ENCODE measurements around the gene CCDC88C. TPM values are rescaled to one million over a fixed set of nuclear protein-coding genes. Genes with fewer than 3 reads are reported as not detected.
A peak's percentile ranks its signal among the peaks of the same experiment; 100 is the strongest.

CCDC88C gene
- total RNA-seq, 2 donors from 2014 or later, result 4.0 to 4.4 TPM

DNA sequence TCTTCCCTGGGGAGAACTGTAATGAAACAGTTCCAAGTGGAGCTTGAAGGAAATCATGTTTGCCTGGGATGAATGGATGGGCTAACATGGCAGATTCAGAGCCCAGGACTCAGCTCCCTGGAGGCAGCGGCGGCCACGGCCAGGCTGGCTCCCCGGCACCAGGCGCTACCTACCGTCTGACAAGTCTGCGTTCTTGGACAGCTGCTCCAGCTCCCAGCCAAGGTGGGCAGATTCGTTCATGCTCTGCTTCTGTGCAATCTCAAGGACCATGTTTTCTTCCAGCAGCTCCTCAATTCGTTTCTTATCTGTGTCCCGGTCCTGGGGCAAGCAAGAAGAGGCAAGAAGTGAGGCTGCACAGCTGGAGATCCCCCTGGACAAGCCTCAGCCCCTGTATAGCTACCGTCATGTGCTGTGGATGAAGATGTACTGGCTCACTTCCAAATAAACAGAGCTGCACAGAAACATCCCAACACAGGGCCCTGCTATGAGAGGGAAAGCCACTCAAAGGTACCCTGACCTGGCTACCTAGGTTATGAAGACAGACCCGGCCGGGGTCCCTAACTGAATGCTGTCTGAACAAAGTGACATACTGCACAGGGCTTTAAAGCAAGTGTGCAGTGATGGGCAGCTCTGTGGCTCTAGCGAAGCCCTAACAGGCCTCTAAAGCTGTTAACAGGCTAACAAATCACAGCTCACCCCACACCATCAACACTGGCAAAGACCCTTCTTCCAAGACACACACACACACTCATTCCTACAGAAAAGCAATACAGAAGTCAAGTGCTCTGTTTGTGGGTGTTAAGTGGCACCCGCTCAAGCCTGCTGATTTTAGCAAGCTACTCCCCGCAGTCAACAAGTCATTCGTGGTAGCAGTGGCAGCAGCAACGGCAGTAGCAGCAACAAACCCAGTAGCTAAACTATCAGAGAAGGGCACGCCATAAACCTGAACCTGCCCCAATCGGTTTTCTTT, 92.7 kb downstream of the CCDC88C start:
- H3K4me1 ChIP-seq, result peaks cover 0 to 31% of the 10 kb centered on the region in 2 donors
- peak overlapping the region; percentile 57 to 77 for H3K27ac ChIP-seq
- H3K9me3 ChIP-seq, result no peaks in the 10 kb centered on the region
- H3K36me3 ChIP-seq, result no peaks in the 10 kb centered on the region
- no peaks in the 10 kb centered on the region for H3K27me3 ChIP-seq
- TF ChIP-seq, protein P1, sequence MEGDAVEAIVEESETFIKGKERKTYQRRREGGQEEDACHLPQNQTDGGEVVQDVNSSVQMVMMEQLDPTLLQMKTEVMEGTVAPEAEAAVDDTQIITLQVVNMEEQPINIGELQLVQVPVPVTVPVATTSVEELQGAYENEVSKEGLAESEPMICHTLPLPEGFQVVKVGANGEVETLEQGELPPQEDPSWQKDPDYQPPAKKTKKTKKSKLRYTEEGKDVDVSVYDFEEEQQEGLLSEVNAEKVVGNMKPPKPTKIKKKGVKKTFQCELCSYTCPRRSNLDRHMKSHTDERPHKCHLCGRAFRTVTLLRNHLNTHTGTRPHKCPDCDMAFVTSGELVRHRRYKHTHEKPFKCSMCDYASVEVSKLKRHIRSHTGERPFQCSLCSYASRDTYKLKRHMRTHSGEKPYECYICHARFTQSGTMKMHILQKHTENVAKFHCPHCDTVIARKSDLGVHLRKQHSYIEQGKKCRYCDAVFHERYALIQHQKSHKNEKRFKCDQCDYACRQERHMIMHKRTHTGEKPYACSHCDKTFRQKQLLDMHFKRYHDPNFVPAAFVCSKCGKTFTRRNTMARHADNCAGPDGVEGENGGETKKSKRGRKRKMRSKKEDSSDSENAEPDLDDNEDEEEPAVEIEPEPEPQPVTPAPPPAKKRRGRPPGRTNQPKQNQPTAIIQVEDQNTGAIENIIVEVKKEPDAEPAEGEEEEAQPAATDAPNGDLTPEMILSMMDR (IDR thresholded peaks at IDR 0.05), result no peak
- H3K4me3 ChIP-seq, result peak overlapping the region in 1 of 2 donors; percentile 47
- DNase-seq (ENCODE audit: low spot score), result no peak

DNA sequence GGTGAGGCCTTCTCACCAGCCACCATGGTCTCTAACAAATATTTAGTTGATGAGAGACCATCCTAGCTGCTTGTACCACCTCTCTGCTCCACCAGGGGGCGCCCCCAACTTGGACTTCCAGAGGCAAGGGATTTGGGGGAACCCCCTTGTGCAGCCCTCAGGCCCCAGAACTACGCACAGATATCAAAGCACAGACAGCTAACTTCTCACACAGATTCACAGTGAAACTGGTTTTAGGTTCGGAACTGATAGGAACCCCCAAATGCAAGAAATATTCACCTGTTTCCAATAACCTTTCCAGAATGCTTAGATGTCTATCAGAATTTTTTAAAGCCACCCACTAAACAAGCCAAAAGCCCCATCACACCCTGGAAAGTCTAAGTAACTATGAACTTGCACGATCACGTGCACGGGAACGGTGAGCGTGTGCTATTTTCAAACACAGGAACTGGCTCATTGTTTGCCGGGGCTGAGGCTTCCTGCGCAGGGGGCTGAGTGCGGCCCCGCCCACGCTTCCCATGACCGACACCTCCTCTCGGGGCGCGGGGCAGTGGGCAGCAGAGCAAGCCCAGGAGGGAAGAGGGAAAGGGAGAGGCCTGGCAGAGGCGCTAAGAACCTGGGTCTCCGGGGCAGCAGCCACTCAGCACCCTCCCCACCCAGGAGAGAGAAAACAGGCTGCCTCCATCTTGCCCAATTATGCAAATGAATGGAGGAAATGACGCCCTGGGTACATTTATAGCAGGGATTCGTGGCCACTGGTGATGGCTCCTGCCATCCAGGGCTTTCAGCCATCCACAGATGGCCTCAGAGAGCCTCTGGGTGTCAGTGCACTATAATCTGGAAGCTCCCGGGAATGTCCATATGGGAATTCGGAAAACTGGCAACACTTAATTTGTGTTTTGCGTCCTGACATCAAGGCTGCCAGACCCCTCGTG, 93.7 kb downstream of the CCDC88C start:
- H3K9me3 ChIP-seq, result no peaks in the 10 kb centered on the region

DNA sequence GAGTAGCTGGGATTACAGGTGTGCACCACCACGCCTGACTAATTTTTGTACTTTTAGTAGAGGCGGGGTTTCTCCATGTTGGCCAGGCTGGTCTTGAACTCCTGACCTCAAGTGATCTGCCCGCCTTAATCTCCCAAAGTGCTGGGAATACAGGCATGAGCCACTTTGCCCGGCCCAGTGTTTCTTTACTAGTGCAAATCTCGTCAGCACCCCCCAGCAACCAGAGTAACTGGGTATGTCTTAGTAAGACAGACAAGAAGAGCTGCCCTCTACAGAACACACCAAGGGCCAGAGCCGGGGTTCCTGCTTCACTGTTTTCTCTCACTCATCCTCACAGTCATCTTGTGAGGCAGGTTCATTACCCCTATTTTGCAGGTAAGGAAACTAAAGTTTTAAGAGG, 94.6 kb downstream of the CCDC88C start:
- H3K27ac ChIP-seq, result peak overlapping the region; percentile 57 to 77
- H3K36me3 ChIP-seq, result no peaks in the 10 kb centered on the region
- H3K27me3 ChIP-seq, result no peaks in the 10 kb centered on the region
- peaks cover 0 to 33% of the 10 kb centered on the region in 2 donors for H3K4me1 ChIP-seq
- no peak overlapping the region for H3K4me3 ChIP-seq
- DNase-seq (ENCODE audit: low spot score), result no peak
- H3K9me3 ChIP-seq, result no peaks in the 10 kb centered on the region
- TF ChIP-seq, protein P1 (IDR thresholded peaks at IDR 0.05), result no peak

More for the DNA sequence above, 93.7 kb downstream of the CCDC88C start:
- peaks cover 0 to 29% of the 10 kb centered on the region in 2 donors for H3K4me1 ChIP-seq
- H3K27ac ChIP-seq, result peak overlapping the region; percentile 57 to 77
- no peaks in the 10 kb centered on the region for H3K27me3 ChIP-seq
- TF ChIP-seq, protein P1 (IDR thresholded peaks at IDR 0.05), result peak; percentile 92 to 95
- peak overlapping the region; percentile 27 to 47 for H3K4me3 ChIP-seq
- peak; percentile 94 for DNase-seq (ENCODE audit: low spot score)
- H3K36me3 ChIP-seq, result no peaks in the 10 kb centered on the region

DNA sequence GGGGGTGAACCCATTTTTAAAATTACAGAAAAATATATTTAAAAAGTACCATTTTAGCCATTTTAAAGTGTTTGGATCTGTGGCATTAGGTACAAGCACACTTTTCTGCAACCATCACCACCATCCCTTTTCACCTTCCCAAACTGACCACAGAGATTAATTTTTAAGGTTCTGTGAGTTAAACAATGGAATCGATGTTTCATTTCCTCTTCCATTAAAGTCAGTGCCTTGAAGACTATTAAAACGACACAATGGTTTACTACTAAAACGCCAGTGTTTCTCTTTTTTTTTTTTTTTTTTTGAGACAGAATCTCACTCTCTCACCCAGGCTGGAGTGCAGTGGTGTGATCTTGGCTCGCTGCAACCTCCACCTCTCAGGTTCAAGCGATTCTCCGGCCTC, 95.0 kb downstream of the CCDC88C start:
- TF ChIP-seq, protein P1 (IDR thresholded peaks at IDR 0.05), result no peak
- H3K27ac ChIP-seq, result peak overlapping the region in 1 of 2 donors; percentile 57
- no peaks in the 10 kb centered on the region for H3K9me3 ChIP-seq
- no peaks in the 10 kb centered on the region for H3K36me3 ChIP-seq
- no peaks in the 10 kb centered on the region for H3K27me3 ChIP-seq
- H3K4me1 ChIP-seq, result peaks cover 0 to 37% of the 10 kb centered on the region in 2 donors
- H3K4me3 ChIP-seq, result no peak overlapping the region
- DNase-seq (ENCODE audit: low spot score), result no peak

DNA sequence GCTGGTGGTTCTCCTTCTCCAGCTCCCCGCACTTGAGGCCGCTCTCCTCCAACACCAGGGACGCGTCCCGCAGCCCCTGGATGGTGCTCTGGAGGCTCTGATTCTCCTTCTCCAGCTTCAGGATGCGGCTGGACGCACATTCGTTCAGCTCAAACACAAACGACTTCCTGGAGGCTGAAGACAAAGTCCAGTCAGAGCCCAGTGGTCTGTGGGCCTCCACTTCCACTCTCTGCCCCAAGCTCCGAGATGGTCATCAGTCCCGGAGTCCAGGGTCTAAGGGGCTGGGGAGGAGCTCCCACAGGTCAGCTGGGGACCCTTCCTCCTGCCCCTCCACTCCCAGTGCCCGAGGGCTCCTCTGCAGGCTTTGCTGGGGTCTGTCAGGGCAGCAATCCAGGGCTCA, 96.5 kb downstream of the CCDC88C start:
- Histone ChIP-seq H3K27ac (no peak overlapping the region), H3K36me3 (no peaks in the 10 kb centered on the region), H3K4me3 (no peak overlapping the region), H3K9me3 (no peaks in the 10 kb centered on the region), H3K4me1 (peaks cover 0 to 49% of the 10 kb centered on the region in 2 donors), H3K27me3 (no peaks in the 10 kb centered on the region)
- TF ChIP-seq, protein P1 (IDR thresholded peaks at IDR 0.05), result no peak
- no peak for DNase-seq (ENCODE audit: low spot score)

Data from right atrium auricular region (tissue), 2 donors.